Sigmoid colon (tissue), 7 donors: Measurements from ENCODE around the gene MSGN1. TPM values are rescaled to one million over a fixed set of nuclear protein-coding genes. Genes with fewer than 3 reads are reported as not detected.
A peak's percentile ranks its signal among the peaks of the same experiment; 100 is the strongest.

Source experiments
- DNase-seq: peaks from one replicate; pipeline ENCODE4 v3.0.0-alpha.2; 2019
- H3K27ac ChIP-seq, 4 donors: fragments of 200-600 bp; sonication (generic); one replicate each; pipeline ENCODE4 v1.5.1; 2016 to 2019; ENCODE audit warnings: mild to moderate bottlenecking in 1 of 4
- H3K27me3 ChIP-seq, 3 donors: fragments of 200-600 bp; sonication (generic); one replicate each; pipeline ENCODE4 v1.5.1; 2019; ENCODE audit warnings: mild to moderate bottlenecking in 1 of 3
- H3K36me3 ChIP-seq, 4 donors: fragments of 200-600 bp; sonication (generic); one replicate each; pipeline ENCODE4 v1.5.1; 2016 to 2019
- H3K4me1 ChIP-seq, 4 donors: fragments of 200-600 bp; sonication (generic); one replicate each; pipeline ENCODE4 v1.5.1; 2017 to 2019
- H3K4me3 ChIP-seq, 4 donors: fragments of 200-600 bp; sonication (generic); one replicate each; pipeline ENCODE4 v1.5.1; 2017 to 2019; ENCODE audit warnings: mild to moderate bottlenecking in 2 of 4, moderate library complexity in 1 of 4
- H3K9me3 ChIP-seq, 4 donors: fragments of 200-600 bp in 3 of 4; sonication (generic) in 3 of 4; one replicate each; pipeline versions ENCODE4 v1.5.1 to v1.6.1; 2013 to 2019
- CTCF ChIP-seq, 4 experiments: fragments of 450-650 bp in 3 of 4; fragments of 200-600 bp in 1 of 4; IDR thresholded peaks; one replicate each; pipeline ENCODE4 v1.5.1; 2016 to 2019; ENCODE audit warnings: antibody characterized with exemption in 4 of 4, mild to moderate bottlenecking in 3 of 4, moderate library complexity in 2 of 4
- EP300 ChIP-seq, 4 donors: sonication (generic); formaldehyde crosslinking; IDR thresholded peaks; one replicate each; pipeline ENCODE4 v1.6.1; 2017; ENCODE audit warnings: antibody characterized with exemption in 4 of 4
- POLR2A ChIP-seq, 2 donors: fragments of 450-650 bp; IDR thresholded peaks; one replicate each; pipeline ENCODE4 v1.6.1; 2016; ENCODE audit warnings: antibody characterized with exemption in 2 of 2, mild to moderate bottlenecking in 2 of 2, moderate library complexity in 2 of 2
- POLR2AphosphoS5 ChIP-seq, 4 donors: sonication (generic); formaldehyde crosslinking; IDR thresholded peaks; one replicate each; pipeline ENCODE4 v1.6.1; 2017; ENCODE audit warnings: antibody characterized with exemption in 4 of 4
- WGBS, 2 donors: extraction: QIAGEN DNeasy Blood & Tissue Kit; methylation state at CpG; one replicate each; pipeline ENCODE4 v1.1.7; 2013; 5-methylcytosine and 5-hydroxymethylcytosine counted together
- intact Hi-C: fragments of 100-400 bp; cut with DNase I; formaldehyde crosslinking; loops from one replicate; pipeline ENCODE4 v1.15.1; 2023
- polyA plus RNA-seq, 3 donors: library from polyadenylated mRNA; stranded (reverse); fragments of 200-250 nt; gene quantifications; one replicate each; pipeline ENCODE4 v1.2.3, GENCODE V29; 2013
- total RNA-seq, 4 donors: library from RNA; depleted of rRNA; stranded (reverse); fragments of >200 nt; gene quantifications; one replicate each; pipeline ENCODE4 v1.1.0, GENCODE V29; 2016
- donor health status: healthy with polysubstance abuse.
- donor health status: Bipolar disorder and iron deficiency.
- donor health status: healthy.

The MSGN1 gene
- total and polyA plus RNA-seq, 7 donors, result 0.41 TPM; not detected in 6

- Histone ChIP-seq H3K27me3 (peaks cover 0 to 26% (median 0%) of the 10 kb centered on the region in 3 donors), H3K4me3 (no peak overlapping the region), H3K27ac (no peak overlapping the region), H3K9me3 (no peaks in the 10 kb centered on the region), H3K36me3 (no peaks in the 10 kb centered on the region), H3K4me1 (peaks cover 0 to 8% (median 7%) of the 10 kb centered on the region in 4 donors)
- intact Hi-C loops, result no loop called here
- TF ChIP-seq CTCF (IDR thresholded peaks at IDR 0.05), result no peak
- 36 to 80% methylated on average over 2 of the region's 2 CpGs for WGBS, 2 donors
- DNase-seq, result no peak
Measured at GRCh38 chr2:17827785-17828184, 11.5 kb downstream of the MSGN1 start.

GRCh38 chr2:17830053-17831034 lies 14.1 kb downstream of the MSGN1 start:
- intact Hi-C loops, result loop anchor here (5.0 kb wide), 1 partner anchor 113 kb away; no protein-coding TSS in a partner anchor
- WGBS, 2 donors, result 14 to 16% methylated on average over 37 of the region's 37 CpGs
- Histone ChIP-seq H3K9me3 (no peaks in the 10 kb centered on the region), H3K36me3 (no peaks in the 10 kb centered on the region), H3K27me3 (peaks cover 0 to 26% (median 0%) of the 10 kb centered on the region in 3 donors), H3K4me1 (peaks cover 0 to 8% (median 7%) of the 10 kb centered on the region in 4 donors), H3K4me3 (peak overlapping the region in 1 of 4 donors; percentile 1), H3K27ac (no peak overlapping the region)
- TF ChIP-seq EP300 (IDR thresholded peaks at IDR 0.05) (no peak), POLR2AphosphoS5 (IDR thresholded peaks at IDR 0.05) (no peak), CTCF (IDR thresholded peaks at IDR 0.05) (peak in 3 of 4 experiments; percentile 30 to 58 (median 38)), POLR2A (IDR thresholded peaks at IDR 0.05) (no peak)
- DNase-seq, result no peak

- Histone ChIP-seq H3K9me3 (no peaks in the 10 kb centered on the region), H3K36me3 (no peaks in the 10 kb centered on the region), H3K4me3 (no peak overlapping the region), H3K4me1 (peaks cover 0 to 4% (median 3%) of the 10 kb centered on the region in 4 donors), H3K27me3 (peaks cover 0 to 17% (median 0%) of the 10 kb centered on the region in 3 donors), H3K27ac (no peak overlapping the region)
- no peak for TF ChIP-seq POLR2AphosphoS5 (IDR thresholded peaks at IDR 0.05)
- no peak for TF ChIP-seq CTCF (IDR thresholded peaks at IDR 0.05)
- TF ChIP-seq POLR2A (IDR thresholded peaks at IDR 0.05), result no peak
- no peak for TF ChIP-seq EP300 (IDR thresholded peaks at IDR 0.05)
- DNase-seq, result no peak
- 22 to 87% methylated on average over 2 of the region's 2 CpGs for WGBS, 2 donors
- intact Hi-C loops, result no loop called here
Measured at GRCh38 chr2:17835516-17835915, 19.3 kb downstream of the MSGN1 start.

- no peaks in the 10 kb centered on the region for H3K9me3 ChIP-seq
- intact Hi-C loops, result no loop called here
- H3K27ac ChIP-seq, result no peak overlapping the region
- H3K4me3 ChIP-seq, result no peak overlapping the region
- H3K4me1 ChIP-seq, result no peaks in the 10 kb centered on the region
- WGBS, 2 donors, result 87 to 94% methylated on average over 2 of the region's 2 CpGs
- no peak for TF ChIP-seq EP300 (IDR thresholded peaks at IDR 0.05)
- no peak for TF ChIP-seq POLR2A (IDR thresholded peaks at IDR 0.05)
- no peaks in the 10 kb centered on the region for H3K27me3 ChIP-seq
- no peak for DNase-seq
- no peaks in the 10 kb centered on the region for H3K36me3 ChIP-seq
Measured at GRCh38 chr2:17839959-17840358, 23.7 kb downstream of the MSGN1 start.

GRCh38 chr2:17843457-17843856 lies 27.2 kb downstream of the MSGN1 start:
- intact Hi-C loops, result no loop called here
- no peak overlapping the region for H3K4me3 ChIP-seq
- no peaks in the 10 kb centered on the region for H3K9me3 ChIP-seq
- TF ChIP-seq EP300 (IDR thresholded peaks at IDR 0.05), result no peak
- no peak for TF ChIP-seq POLR2AphosphoS5 (IDR thresholded peaks at IDR 0.05)
- no peaks in the 10 kb centered on the region for H3K27me3 ChIP-seq
- H3K36me3 ChIP-seq, result no peaks in the 10 kb centered on the region
- H3K4me1 ChIP-seq, result no peaks in the 10 kb centered on the region
- no peak overlapping the region for H3K27ac ChIP-seq
- no peak for DNase-seq
- WGBS, 2 donors, result 71 to 93% methylated on average over 2 of the region's 2 CpGs
